Right cardiac atrium (tissue), 5 donors: Measurements from ENCODE around the gene IGFL4. TPM values are rescaled to one million over a fixed set of nuclear protein-coding genes. Genes with fewer than 3 reads are reported as not detected.
"Not testable (repeated sequence)": the region's sequence is repeated elsewhere in the genome, so short reads cannot be mapped to it uniquely, and the experiment has no call there.

Source experiments
- ATAC-seq, 2 donors: fragments of 200-7000 bp; cut with Tn5 transposase; one replicate each; pipeline versions ENCODE4 v1.8.0 to v1.9.1; 2020; ENCODE audit warnings: moderate library complexity in 2 of 2, mild to moderate bottlenecking in 1 of 2
- DNase-seq, 3 donors: peaks; one replicate each; pipeline ENCODE4 v3.0.0-alpha.2; 2020
- H3K27ac ChIP-seq: one replicate; pipeline ENCODE4 v1.5.1; 2013; ENCODE audit warnings: mild to moderate bottlenecking, low read length, control low read depth, moderate library complexity
- H3K27me3 ChIP-seq: one replicate; pipeline ENCODE4 v1.6.1; 2013; ENCODE audit not compliant: control insufficient read depth, insufficient read depth
- H3K4me1 ChIP-seq: one replicate; pipeline ENCODE4 v1.6.1; 2013; ENCODE audit warnings: low read length; ENCODE audit not compliant: control insufficient read depth, insufficient read depth
- H3K4me3 ChIP-seq: one replicate; pipeline ENCODE4 v1.5.1; 2013; ENCODE audit warnings: low read length, control low read depth
- H3K9me3 ChIP-seq: one replicate; pipeline ENCODE4 v1.6.1; 2013; ENCODE audit warnings: low read length; ENCODE audit not compliant: control insufficient read depth
- WGBS: extraction: QIAGEN DNeasy Blood & Tissue Kit; methylation state at CpG from one replicate; pipeline ENCODE4 v1.1.7; 2013; 5-methylcytosine and 5-hydroxymethylcytosine counted together
- intact Hi-C, 4 donors: fragments of 100-400 bp; cut with DNase I; formaldehyde crosslinking; loops; one replicate each; pipeline versions ENCODE4 v1.11.0 to v1.14.0; 2022 to 2023
- long read RNA-seq, 4 donors: library from polyadenylated mRNA; unstranded; transcript quantifications; one replicate each; pipeline ENCODE4 v2.0.0, GENCODE V29; 2020 to 2021
- polyA plus RNA-seq: library from polyadenylated mRNA; stranded (reverse); fragments of 200-250 nt; gene quantifications from one replicate; pipeline ENCODE4 v1.2.3, GENCODE V29; 2013
- total RNA-seq, 4 donors: library from RNA; stranded (reverse); fragmentation: NEBNext Ultra II Directional; extraction: Animal tissue kit (Norgen Biotek cat#: 25700); gene quantifications; one replicate each; pipeline ENCODE4 v1.2.1, GENCODE V29; 2021
- donor health status: healthy with polysubstance abuse.
- donor health status: DM: no; HTN: yes; CAD: no.
- donor health status: DM: no; HTN: no; CAD: no.
- donor health status: DM: no; HTN: yes; CAD: no; lungs with severe emphysema.
- donor health status: DM: yes; HTN: yes; CAD: no.

IGFL4 gene
- total RNA-seq (not detected), polyA plus RNA-seq (not detected)
- long read RNA-seq, donor 1, result 0 reads
- long read RNA-seq, donor 2, result 0 reads
- long read RNA-seq, donor 3, result 0 reads
- long read RNA-seq, donor 4, result 0 reads

DNA sequence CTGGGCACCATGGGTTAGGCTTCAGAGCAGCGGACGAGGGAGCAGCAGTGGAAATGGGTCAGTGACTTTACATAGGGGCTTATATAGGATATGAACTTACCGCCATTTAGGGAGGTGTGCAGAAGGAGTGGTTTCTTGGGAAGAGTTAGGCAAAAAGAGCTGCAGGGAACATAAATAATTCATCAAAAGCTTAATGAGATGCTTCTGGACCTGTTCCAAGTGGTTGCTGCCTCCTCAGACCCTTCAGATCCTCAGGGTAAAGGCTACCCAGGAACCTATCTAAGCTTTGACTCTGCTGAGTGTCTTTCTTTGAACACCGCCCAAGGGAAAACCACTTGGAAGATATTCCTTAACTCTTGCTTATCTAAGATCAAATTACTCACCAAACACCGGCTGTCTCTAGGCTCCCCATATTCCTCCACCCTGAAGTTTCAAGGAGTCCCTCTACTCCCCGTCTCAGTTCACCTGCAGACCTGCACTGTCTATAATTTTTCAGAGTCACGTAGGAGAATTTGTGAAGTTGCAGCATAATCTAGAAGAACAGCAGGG is at the start of gene IGFL4:
IGFL4 (minus strand) TSS at position 51 of the 549 bp plus-strand sequence; CDS start at position 11, 40 bp downstream.
- Histone ChIP-seq H3K4me1 (no peaks in the 10 kb centered on the region), H3K9me3 (no peaks in the 10 kb centered on the region), H3K4me3 (no peak within 1 kb of the TSS), H3K27me3 (no peaks in the 10 kb centered on the region), H3K27ac (no peak within 1 kb of the TSS)
- DNase-seq, result no peak
- intact Hi-C loops, result no loop called here
- ATAC-seq, result no peak
- WGBS, result 51% methylated on average over 7 of the region's 7 CpGs

DNA sequence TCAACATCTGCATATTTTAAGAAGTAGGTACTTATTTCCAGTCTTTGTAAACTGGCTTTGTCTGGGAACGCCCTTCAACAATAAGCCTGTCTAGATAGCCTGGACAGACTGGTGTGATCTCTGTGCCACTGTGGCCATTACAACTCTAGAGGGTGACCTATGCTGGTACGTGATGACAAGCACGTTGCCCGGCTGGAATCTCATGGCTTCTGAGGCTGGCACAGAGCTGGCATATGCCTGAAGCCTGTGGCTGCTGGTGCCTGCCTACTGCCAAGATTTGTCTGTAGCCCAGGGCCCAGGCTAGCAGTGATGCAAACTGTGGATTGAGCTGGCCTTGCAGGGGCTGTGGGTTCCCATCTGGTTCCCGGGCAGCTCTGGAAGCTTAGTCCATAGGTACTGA is 49.6 kb upstream of the IGFL4 start:
- DNase-seq, result no peak
- WGBS, result 82% methylated on average over 5 of the region's 5 CpGs
- Histone ChIP-seq H3K27me3 (no peaks in the 10 kb centered on the region), H3K4me1 (no peaks in the 10 kb centered on the region), H3K4me3 (no peak overlapping the region), H3K27ac (no peak overlapping the region), H3K9me3 (peaks cover 2% of the 10 kb centered on the region)
- ATAC-seq, result no peak
- intact Hi-C loops, result no loop called here

DNA sequence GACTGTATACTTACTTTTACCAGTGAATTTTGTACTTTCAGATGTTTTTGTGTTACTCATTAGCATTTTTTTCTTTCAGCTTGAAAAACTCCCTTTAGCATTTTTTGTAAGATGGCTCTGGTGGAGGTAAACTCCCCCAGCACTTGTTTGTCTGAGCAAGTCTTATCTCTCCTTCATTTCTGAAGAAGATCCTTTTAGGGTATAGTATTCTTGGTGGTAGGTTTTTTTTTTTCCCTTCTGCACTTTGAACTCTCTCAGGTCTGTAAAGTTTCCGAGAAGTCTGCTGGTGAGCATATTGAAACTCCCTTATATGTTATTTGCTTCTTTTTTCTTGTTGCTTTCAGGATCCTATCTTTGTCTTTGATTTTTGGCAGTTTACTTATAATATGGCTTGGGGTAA is 48.6 kb upstream of the IGFL4 start:
- Histone ChIP-seq H3K9me3 (peaks cover 2% of the 10 kb centered on the region), H3K4me3 (no peak overlapping the region), H3K27ac (no peak overlapping the region), H3K27me3 (no peaks in the 10 kb centered on the region), H3K4me1 (no peaks in the 10 kb centered on the region)
- WGBS, result 98% methylated on average over 1 of the region's 1 CpG
- intact Hi-C loops, result loop anchor here in 1 of 4 donors (10.0 kb wide), 1 partner anchor 175 kb away; no protein-coding TSS in a partner anchor
- DNase-seq (no peak), ATAC-seq (no peak)

DNA sequence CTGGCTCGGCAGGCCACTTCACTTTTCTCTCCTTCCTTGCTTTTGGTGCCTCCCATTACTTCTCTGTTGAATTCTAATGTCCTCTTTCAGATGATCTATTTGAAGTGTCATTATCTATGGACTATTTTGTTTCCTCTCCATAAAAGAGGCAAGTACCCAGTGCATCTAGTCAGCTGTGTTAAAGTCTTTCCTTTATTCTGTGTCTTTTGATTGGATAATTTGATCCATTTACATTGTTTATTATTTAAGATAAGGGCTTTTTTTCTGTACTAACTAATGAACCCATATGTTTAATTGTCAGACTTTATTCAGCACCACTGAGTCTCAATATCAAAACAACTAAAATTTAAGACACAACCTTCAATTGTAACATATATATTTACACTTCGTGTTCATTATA is 47.3 kb upstream of the IGFL4 start:
- intact Hi-C loops, result loop anchor here in 1 of 4 donors (10.0 kb wide), 1 partner anchor 177 kb away; no protein-coding TSS in a partner anchor

DNA sequence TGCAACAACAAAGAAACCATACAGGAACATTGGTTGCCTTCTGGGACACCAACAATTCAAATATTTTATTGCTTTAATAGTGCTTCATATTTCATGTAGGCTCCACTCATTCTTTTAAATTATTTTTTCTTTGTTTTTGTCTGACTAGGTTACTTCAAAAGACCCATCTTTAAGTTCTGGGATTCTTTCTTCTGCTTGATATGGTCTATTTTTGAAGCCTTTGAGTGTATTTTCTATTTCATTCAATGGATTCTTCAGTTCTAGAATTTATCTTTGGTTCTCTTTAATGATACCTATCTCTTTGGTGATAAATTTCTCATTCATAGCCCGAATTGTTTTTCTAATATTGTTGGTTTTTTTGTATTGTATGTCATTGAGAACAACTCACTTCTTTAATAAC is 45.1 kb upstream of the IGFL4 start:
- WGBS, result 25% methylated on average over 1 of the region's 1 CpG
- DNase-seq, result no peak
- no peak overlapping the region for H3K4me3 ChIP-seq
- no peak for ATAC-seq
- H3K27me3 ChIP-seq, result no peaks in the 10 kb centered on the region
- intact Hi-C loops, result loop anchor here in 1 of 4 donors (10.0 kb wide), 1 partner anchor 179 kb away; no protein-coding TSS in a partner anchor
- H3K9me3 ChIP-seq, result peaks cover 2% of the 10 kb centered on the region
- H3K27ac ChIP-seq, result no peak overlapping the region
- no peaks in the 10 kb centered on the region for H3K4me1 ChIP-seq

More for the DNA sequence above, 47.3 kb upstream of the IGFL4 start:
- no peak for DNase-seq
- no peak overlapping the region for H3K4me3 ChIP-seq
- no peaks in the 10 kb centered on the region for H3K27me3 ChIP-seq
- 91% methylated on average over 2 of the region's 2 CpGs for WGBS
- H3K27ac ChIP-seq, result no peak overlapping the region
- ATAC-seq, result no peak
- H3K4me1 ChIP-seq, result no peaks in the 10 kb centered on the region
- H3K9me3 ChIP-seq, result peaks cover 2% of the 10 kb centered on the region

DNA sequence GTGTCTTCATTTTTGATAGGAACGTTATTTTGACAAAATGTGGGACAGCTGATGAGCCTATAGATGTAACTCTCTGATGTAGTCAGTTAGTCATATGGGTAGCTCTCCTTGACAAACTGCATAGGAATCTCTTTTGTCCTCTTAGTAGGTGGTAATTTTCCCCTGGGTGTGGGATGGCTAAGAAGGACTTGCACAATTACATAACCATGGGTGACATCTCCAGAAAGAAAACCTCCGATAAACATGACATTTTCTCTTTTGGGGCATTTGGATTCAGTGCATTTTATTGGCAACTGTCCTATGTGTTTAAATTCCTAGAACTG is 41.9 kb upstream of the IGFL4 start:
- 52% methylated on average over 2 of the region's 2 CpGs for WGBS

DNA sequence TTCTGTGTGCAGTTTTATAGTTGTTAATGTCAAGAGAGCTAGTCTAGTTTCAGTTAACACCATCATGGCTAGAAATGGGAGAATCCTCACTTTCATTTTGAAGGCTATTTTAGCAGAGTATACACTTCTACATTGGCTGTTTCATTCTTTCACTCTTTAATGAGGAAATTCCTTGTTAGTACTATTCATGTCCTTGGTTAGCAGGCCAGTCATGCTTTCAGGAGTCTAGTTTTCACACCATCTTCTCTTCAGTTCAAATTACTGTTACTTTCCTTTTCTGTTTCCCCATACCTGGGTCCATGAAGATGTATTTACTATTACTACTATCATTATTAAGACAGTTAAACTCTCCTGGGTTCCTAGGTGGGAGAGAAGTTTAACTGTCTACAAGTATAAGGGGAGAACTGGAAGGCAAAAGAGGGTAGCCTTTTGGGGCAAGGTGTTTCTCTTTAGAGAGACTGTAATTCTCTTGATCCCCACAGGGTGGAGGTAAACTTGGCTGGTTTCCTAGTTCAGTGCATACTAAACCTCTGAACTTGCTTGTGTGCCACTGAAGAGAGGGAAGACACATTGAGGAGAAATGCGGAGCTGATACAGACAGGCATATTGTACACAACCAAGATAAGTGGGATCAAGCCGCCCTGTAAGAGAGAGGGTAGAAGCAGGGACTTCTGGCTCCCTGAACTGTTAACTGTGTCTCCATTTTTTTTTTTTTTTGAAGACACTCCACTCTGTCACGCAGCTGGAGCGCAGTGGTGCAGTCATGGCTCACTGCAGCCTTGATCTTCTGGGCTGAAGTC is 41.3 kb upstream of the IGFL4 start:
- Histone ChIP-seq H3K9me3 (no peaks in the 10 kb centered on the region), H3K27me3 (no peaks in the 10 kb centered on the region), H3K4me3 (no peak overlapping the region), H3K27ac (no peak overlapping the region), H3K4me1 (no peaks in the 10 kb centered on the region)
- WGBS, result 48% methylated on average over 4 of the region's 4 CpGs
- intact Hi-C loops, result loop anchor here (5.0 to 10.0 kb wide), 2 partner anchors 105 to 183 kb away; no protein-coding TSS in a partner anchor
- DNase-seq, result no peak
- ATAC-seq, result peak; percentile 50 to 51

More for the DNA sequence above, 41.9 kb upstream of the IGFL4 start:
- H3K9me3 ChIP-seq, result peaks cover under 1% of the 10 kb centered on the region
- intact Hi-C loops, result loop anchor here (5.0 to 10.0 kb wide), 2 partner anchors 105 to 182 kb away; no protein-coding TSS in a partner anchor
- ATAC-seq, result no peak
- no peaks in the 10 kb centered on the region for H3K27me3 ChIP-seq
- no peak overlapping the region for H3K4me3 ChIP-seq
- H3K4me1 ChIP-seq, result no peaks in the 10 kb centered on the region
- no peak overlapping the region for H3K27ac ChIP-seq
- no peak for DNase-seq

DNA sequence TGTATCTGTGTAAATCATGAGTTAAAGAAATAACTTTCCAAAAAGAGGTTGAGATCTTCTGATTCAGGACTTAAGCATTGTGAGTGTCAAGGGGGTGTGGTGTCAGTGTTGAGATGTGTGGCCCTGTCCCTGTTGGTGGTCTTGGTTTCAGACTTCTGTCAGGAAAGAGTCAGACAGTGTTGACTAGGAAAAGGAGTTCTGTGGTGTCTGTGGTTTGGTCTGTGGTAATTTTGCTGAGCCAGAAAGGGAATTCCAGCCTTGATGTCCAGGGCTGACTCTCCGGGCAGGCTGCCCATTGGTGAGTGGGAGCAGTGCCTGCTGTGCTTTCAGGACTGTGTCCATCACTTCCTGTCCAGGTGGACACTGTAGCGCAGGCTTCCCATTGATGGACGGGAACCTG is 39.8 kb upstream of the IGFL4 start:
- DNase-seq (no peak), ATAC-seq (no peak)
- no peak overlapping the region for H3K27ac ChIP-seq
- H3K4me1 ChIP-seq, result no peaks in the 10 kb centered on the region
- WGBS, result 49% methylated on average over 3 of the region's 3 CpGs
- no peaks in the 10 kb centered on the region for H3K27me3 ChIP-seq
- no peaks in the 10 kb centered on the region for H3K9me3 ChIP-seq
- no peak overlapping the region for H3K4me3 ChIP-seq
- intact Hi-C loops, result loop anchor here (5.0 to 10.0 kb wide), 2 partner anchors 107 to 184 kb away; no protein-coding TSS in a partner anchor

DNA sequence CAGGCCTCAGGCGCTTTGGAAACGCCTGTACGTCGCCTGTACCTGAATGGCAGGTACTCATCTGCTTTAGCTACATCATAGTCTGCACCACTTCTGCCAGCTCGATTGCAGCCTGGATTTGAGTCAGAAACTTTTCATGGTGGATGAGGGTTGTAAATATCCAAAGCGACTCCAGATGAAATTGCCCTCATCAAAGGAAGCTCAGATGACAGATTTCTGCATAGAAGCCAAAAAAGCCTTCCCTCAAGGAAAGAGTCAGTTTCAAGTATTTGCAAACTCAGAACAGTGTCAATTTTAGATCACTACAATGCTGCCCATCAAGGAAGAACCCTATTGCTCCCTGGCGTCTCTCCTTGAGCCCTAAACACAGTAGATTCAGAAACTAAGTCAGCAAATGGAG is 38.8 kb upstream of the IGFL4 start:
- H3K27ac ChIP-seq, result no peak overlapping the region
- DNase-seq, result no peak
- intact Hi-C loops, result loop anchor here in 3 of 4 donors (2.0 to 5.0 kb wide), 3 partner anchors 52 to 183 kb away; no protein-coding TSS in a partner anchor
- H3K27me3 ChIP-seq, result no peaks in the 10 kb centered on the region
- ATAC-seq, result no peak
- 83% methylated on average over 7 of the region's 7 CpGs for WGBS
- no peak overlapping the region for H3K4me3 ChIP-seq
- H3K9me3 ChIP-seq, result no peaks in the 10 kb centered on the region
- no peaks in the 10 kb centered on the region for H3K4me1 ChIP-seq

DNA sequence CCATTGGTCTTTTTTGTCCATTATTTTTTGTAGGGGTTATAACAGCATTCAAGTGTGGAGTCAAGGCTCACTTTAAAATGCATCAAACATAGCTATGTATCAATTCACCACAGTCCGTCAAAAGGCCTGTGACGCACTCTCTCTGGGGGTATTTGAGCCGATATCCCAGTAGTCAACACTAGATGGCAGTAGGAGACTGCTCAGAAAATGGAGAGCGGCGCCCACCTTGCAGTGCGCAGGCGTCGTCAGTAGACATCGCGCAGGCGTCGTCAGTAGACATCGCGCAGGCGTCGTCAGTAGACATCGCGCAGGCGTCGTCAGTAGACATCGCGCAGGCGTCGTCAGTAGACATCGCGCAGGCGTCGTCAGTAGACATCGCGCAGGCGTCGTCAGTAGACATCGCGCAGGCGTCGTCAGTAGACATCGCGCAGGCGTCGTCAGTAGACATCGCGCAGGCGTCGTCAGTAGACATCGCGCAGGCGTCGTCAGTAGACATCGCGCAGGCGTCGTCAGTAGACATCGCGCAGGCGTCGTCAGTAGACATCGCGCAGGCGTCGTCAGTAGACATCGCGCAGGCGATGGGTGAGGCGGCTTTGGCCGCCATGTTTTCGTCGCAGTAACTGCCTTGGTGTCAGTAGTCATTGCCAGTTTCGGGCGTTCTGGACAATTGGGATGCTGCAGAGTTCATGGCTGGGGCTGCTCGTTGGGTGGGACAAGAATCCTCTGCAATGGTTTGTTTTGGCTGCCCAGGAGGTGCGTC is 38.0 kb upstream of the IGFL4 start:
- H3K4me1 ChIP-seq, H3K4me3 ChIP-seq, H3K27ac ChIP-seq, H3K27me3 ChIP-seq, H3K9me3 ChIP-seq: not testable (repeated sequence)
- intact Hi-C loops, result loop anchor here in 3 of 4 donors (2.0 to 5.0 kb wide), 3 partner anchors 51 to 184 kb away; no protein-coding TSS in a partner anchor
- ATAC-seq (peak; percentile 40 to 63), DNase-seq (peak in 1 of 3 donors; percentile 25)
- 21% methylated on average over 40 of the region's 71 CpGs for WGBS
